Dermis microvascular lymphatic vessel endothelial cell (primary cell): ENCODE data around the gene XCL2. TPM values are rescaled to one million over a fixed set of nuclear protein-coding genes. Genes with fewer than 3 reads are reported as not detected.
"Not testable (repeated sequence)": the region's sequence is repeated elsewhere in the genome, so short reads cannot be mapped to it uniquely, and the experiment has no call there.

Experiments used
- DNase-seq, 2 donors: peaks; one replicate each; pipeline versions ENCODE4 v3.0.0 to v3.0.0-alpha.2; 2010; ENCODE audit warnings: low read depth in 2 of 2
- total RNA-seq: library from RNA; depleted of rRNA; stranded (reverse); fragments of >200 nt; gene quantifications from 2 replicates; pipeline ENCODE4 v1.2.1, GENCODE V29; 2014

XCL2 gene
- total RNA-seq, result not detected in 2 replicates

- DNase-seq, result not testable (repeated sequence)
Observed at GRCh38 chr1:168543840-168544498, at the start of gene XCL2. Gene XCL2 (minus strand): TSS chr1:168543997. CDS start chr1:168543964, 33 bp downstream.

GRCh38 chr1:168591641-168592250 lies 47.9 kb upstream of the XCL2 start:
- no peak for DNase-seq

GRCh38 chr1:168591066-168591465 lies 47.3 kb upstream of the XCL2 start:
- no peak for DNase-seq

GRCh38 chr1:168589167-168589566 lies 45.4 kb upstream of the XCL2 start:
- no peak for DNase-seq

GRCh38 chr1:168585937-168586336 lies 42.1 kb upstream of the XCL2 start:
- DNase-seq, result no peak

- no peak for DNase-seq
Observed at GRCh38 chr1:168585191-168585590, 41.4 kb upstream of the XCL2 start.

GRCh38 chr1:168583571-168583970 lies 39.8 kb upstream of the XCL2 start:
- no peak for DNase-seq

- DNase-seq, result no peak
Observed at GRCh38 chr1:168582688-168583336, 39.0 kb upstream of the XCL2 start.

- DNase-seq, result no peak
Observed at GRCh38 chr1:168581817-168582572, 38.2 kb upstream of the XCL2 start.

- DNase-seq, result not testable (repeated sequence)
Observed at GRCh38 chr1:168580991-168581390, 37.2 kb upstream of the XCL2 start.

- not testable (repeated sequence) for DNase-seq
Observed at GRCh38 chr1:168580290-168580689, 36.5 kb upstream of the XCL2 start.

- DNase-seq, result not testable (repeated sequence)
Observed at GRCh38 chr1:168578531-168579185, 34.9 kb upstream of the XCL2 start.

- DNase-seq, result not testable (repeated sequence)
Observed at GRCh38 chr1:168576245-168576688, 32.5 kb upstream of the XCL2 start, which contains the start of gene XCL1. Gene XCL1 (plus strand): TSS chr1:168576605. CDS start chr1:168576638, 33 bp downstream.

- peak; percentile 12 to 32 for DNase-seq
Observed at GRCh38 chr1:168574234-168574633, 30.4 kb upstream of the XCL2 start.

- no peak for DNase-seq
Observed at GRCh38 chr1:168572633-168573032, 28.8 kb upstream of the XCL2 start.

GRCh38 chr1:168570652-168571051 lies 26.9 kb upstream of the XCL2 start:
- no peak for DNase-seq

- no peak for DNase-seq
Observed at GRCh38 chr1:168568346-168568745, 24.5 kb upstream of the XCL2 start.

- no peak for DNase-seq
Observed at GRCh38 chr1:168567568-168567967, 23.8 kb upstream of the XCL2 start.

GRCh38 chr1:168567007-168567406 lies 23.2 kb upstream of the XCL2 start:
- no peak for DNase-seq

GRCh38 chr1:168565825-168566224 lies 22.0 kb upstream of the XCL2 start:
- DNase-seq, result no peak

GRCh38 chr1:168561989-168562388 lies 18.2 kb upstream of the XCL2 start:
- DNase-seq, result no peak
